NCI-H446 (cell line): ENCODE results near the gene PUS10.
A peak's percentile ranks its signal among the peaks of the same experiment; 100 is the strongest.
"Not testable (repeated sequence)": the region's sequence is repeated elsewhere in the genome, so short reads cannot be mapped to it uniquely, and the experiment has no call there.

Experiments used
- DNase-seq, 2 experiments: peaks; one replicate each; lab custom pipeline; 2025; lab: John Stamatoyannopoulos, UW

Gene PUS10

GRCh38 chr2:61012303-61012702 lies 5.8 kb downstream of the PUS10 start:
- not testable (repeated sequence) for DNase-seq

- DNase-seq, result no peak
Observed at GRCh38 chr2:61011678-61012077, 6.4 kb downstream of the PUS10 start.

GRCh38 chr2:61009355-61009754 lies 8.7 kb downstream of the PUS10 start:
- no peak for DNase-seq

GRCh38 chr2:61006486-61007105 lies 11.5 kb downstream of the PUS10 start:
- DNase-seq, result no peak

GRCh38 chr2:61005736-61006135 lies 12.3 kb downstream of the PUS10 start:
- no peak for DNase-seq

- DNase-seq, result peak; percentile 14 to 71
Observed at GRCh38 chr2:60998628-60999545, 19.2 kb downstream of the PUS10 start.

- DNase-seq, result no peak
Observed at GRCh38 chr2:60994131-60994530, 23.9 kb downstream of the PUS10 start.

GRCh38 chr2:60992985-60993392 lies 25.1 kb downstream of the PUS10 start:
- no peak for DNase-seq

DNA sequence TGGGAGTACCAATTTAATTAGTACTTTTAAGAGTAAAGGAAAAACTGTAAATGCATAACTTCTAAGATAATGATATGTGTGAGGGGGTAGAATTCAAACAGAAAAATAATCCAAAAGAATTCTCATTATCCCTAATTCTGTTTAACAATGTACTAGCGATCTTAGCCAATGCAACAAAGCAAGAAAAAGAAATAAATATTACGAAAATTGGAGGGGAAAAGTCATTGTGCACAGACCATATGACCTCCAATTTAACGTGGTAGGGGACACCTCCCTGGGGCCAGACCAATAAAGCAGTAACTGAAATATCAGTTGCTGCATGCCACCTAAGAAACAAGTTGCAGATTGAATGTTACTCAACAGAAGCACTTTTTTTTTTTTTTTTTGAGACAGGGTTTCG lies 26.4 kb downstream of the PUS10 start:
- DNase-seq, result no peak

- no peak for DNase-seq
Observed at GRCh38 chr2:60989259-60989658, 28.8 kb downstream of the PUS10 start.

GRCh38 chr2:60987656-60988055 lies 30.4 kb downstream of the PUS10 start:
- peak in 1 of 2 experiments; percentile 11 for DNase-seq

DNA sequence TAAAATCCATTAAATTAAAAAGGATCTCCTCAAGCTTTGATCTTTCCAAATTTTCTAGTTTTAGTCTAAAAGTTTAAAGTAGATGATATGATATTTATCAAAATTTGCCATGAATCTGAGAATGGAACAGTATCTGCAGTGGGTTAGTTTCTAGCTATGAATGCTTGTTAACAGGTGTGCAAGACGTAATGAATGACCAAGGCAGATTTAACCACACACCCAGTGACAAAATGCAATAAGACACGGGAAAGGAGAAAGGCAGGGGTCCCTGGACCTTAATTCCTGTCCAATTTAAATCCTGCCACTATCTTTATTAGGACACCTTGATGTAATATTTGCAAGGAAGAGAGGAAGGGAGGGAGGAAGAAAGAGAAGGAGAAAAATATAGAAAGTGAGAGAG lies 31.0 kb downstream of the PUS10 start:
- DNase-seq, result no peak

GRCh38 chr2:60984720-60985119 lies 33.3 kb downstream of the PUS10 start:
- no peak for DNase-seq

DNA sequence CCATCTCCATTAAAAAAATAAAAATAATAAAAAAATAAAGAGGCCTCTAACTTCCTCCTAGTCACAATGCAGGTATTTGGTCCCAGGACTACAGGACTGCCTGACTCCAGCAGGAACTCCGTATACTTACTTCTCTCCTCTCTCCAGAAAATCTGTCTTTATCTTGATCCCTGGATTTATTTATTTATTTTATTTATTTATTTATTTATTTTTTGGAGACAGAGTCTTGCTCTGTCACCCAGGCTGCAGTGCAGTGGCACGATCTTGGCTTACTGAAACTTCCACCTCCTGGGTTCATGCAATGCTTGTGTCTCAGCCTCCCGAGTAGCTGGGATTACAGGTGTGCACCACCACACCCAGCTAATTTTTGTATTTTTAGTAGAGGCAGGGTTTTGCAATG lies 36.0 kb downstream of the PUS10 start:
- not testable (repeated sequence) for DNase-seq

DNA sequence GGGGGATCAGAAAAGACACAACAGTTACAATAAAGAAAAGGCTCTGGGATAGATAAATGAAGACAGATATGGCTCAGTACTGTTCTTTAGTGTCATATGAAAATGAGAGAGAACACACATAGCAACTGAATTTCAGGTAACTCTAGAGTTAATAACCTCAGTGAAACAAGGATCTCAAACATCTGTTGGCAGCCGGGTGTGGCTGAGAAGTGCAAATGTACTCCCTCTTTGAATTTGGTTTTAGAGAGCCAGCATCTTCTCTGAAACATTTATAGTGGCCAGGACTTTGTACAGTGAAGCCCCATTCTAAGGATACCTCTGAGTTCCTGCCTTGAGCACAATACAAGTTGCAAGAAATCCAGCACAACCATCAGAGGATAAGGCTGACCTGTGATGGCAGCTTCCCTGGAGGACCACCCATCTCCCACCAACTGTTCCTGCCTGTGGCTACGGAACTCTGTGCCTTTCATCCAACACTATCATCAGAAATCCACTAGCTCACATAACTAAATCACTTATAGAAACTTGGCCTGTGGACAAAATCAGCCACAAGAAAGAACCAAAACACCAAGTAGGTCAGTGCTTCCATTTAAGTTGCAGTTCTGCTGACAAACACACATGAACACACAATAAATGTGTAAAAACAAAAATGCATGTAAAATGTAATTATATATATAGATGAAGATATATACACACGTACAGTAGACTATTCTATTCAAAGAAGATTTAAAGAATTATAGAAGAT lies 37.8 kb downstream of the PUS10 start:
- DNase-seq, result no peak

DNA sequence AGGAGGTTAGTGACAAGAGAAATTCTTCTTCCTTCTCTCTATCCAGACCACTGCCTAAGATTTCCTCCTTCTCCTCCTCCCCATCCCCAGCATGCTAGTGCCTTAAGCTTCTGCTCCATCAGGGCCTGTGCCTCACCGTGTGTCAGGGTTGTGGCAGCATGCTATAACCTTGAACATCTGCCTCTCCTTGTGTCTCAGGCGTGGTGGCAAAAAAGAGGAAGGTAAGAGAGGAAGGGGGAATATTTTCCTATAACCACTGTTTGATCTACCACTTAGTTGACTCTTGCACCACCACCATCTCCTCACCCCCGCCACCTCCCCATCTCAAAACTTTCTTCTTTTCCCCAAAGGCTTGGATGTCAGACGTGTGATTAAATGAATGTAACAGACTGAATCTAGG lies 38.8 kb downstream of the PUS10 start:
- DNase-seq, result no peak

- no peak for DNase-seq
Observed at GRCh38 chr2:60977562-60977895, 40.5 kb downstream of the PUS10 start.

GRCh38 chr2:60976875-60977561 lies 41.0 kb downstream of the PUS10 start:
- no peak for DNase-seq

DNA sequence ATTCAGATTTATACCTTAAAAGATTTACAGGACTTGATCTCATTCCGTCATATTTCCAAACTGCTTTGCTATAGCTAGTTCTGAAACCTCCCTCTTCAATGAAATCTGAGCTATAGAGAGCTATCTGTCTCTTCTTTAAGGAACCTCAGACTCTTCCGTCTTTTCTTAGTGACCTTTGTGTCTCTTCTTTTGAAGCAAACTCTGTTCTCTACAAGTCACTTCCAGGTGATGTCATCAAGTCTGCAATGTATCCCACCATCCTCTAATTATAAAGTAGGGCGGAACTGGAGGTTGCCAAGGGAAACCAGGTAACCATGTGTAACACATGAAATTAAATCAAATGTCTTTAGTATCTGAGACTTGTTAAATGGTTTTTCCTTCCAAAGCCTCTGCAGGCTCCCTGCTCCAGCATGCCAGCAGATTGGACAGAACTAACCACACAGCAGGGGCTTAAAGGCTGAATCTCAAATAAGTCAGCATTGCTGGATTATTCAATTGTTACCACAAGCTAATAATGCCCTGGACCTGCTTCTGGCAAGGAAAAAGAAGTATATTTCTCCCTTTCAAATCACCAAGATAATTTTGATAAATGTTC lies 41.7 kb downstream of the PUS10 start:
- DNase-seq, result no peak

DNA sequence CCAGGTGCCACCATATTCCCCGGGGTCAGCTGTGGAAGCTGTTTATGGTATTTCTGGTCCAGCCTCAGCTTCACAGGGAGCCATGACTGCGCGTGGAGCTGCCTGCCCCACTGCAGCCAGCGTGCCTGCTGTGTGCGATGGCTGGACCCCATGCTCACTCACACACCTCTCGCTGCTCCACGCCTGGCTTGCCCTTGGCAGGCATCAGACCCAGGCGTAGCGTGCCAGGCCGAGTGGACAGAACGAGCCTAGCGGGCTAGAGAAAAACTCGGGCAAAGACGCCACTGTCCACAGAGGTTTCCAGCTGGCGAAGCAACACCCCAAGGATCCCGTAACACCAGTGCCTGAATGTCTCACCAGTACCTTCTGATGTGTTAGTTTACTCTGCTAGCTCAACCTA lies 43.4 kb downstream of the PUS10 start:
- DNase-seq, result no peak

GRCh38 chr2:60973705-60974104 lies 44.4 kb downstream of the PUS10 start:
- DNase-seq, result no peak
